HTERT RPE-1 (cell line): ENCODE measurements around the gene CORT.
"Not testable (repeated sequence)": the region's sequence is repeated elsewhere in the genome, so short reads cannot be mapped to it uniquely, and the experiment has no call there.

Experiments
- in situ Hi-C: fragments of 300-500 bp; cut with MboI; formaldehyde crosslinking; loops from 4 replicates; pipeline ENCODE4 v1.14.3; 2020; ENCODE audit warnings: low sequenced_read_pairs

Gene CORT

DNA sequence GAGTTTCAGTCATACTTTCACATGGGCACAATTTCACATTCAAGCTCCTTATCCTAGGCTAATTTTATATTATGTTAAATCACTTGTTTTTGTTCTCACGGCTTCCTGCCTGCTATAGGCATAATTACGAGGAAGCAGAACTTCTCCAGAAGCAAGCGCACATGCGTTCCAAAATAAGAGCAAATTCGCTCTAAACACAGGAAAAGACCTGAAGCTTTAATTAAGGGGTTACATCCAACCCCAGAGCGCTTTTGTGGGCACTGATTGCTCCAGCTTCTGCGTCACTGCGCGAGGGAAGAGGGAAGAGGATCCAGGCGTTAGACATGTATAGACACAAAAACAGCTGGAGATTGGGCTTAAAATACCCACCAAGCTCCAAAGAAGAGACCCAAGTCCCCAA, at the start of gene CORT:
TSS of gene CORT (plus strand) at position 281 of the 400 bp plus-strand sequence. CDS start 193 bp downstream, outside the sequence.
- in situ Hi-C loops: no loop called here

GRCh38 chr1:10401281-10401680, 48.5 kb upstream of the CORT start:
- in situ Hi-C loops: no loop called here

DNA sequence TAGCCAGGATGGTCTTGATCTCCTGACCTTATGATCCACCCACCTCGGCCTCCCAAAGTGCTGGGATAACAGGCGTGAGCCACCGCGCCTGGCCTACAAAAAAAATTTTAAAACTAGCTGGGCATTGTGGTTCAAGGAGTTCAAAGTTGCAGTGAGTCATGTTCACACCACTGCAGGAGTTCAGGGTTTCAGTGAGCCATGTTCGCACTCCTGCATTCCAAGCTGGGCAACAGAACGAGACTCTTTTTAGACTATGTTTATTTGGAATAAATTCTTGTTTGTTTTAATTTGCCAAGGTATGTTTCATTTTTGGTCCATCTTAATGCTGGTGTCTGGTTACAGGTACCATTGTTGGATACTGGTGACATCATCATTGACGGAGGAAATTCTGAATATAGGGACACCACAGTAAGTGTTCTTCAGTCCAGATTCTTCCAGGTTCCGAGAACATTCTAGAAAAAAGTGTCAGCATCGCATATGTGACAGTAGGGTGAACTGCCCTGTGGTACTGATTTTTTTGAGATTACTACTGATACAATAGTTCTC, 47.0 kb upstream of the CORT start:
- in situ Hi-C loops: no loop called here

GRCh38 chr1:10407201-10407600, 42.6 kb upstream of the CORT start:
- in situ Hi-C loops: no loop called here

DNA sequence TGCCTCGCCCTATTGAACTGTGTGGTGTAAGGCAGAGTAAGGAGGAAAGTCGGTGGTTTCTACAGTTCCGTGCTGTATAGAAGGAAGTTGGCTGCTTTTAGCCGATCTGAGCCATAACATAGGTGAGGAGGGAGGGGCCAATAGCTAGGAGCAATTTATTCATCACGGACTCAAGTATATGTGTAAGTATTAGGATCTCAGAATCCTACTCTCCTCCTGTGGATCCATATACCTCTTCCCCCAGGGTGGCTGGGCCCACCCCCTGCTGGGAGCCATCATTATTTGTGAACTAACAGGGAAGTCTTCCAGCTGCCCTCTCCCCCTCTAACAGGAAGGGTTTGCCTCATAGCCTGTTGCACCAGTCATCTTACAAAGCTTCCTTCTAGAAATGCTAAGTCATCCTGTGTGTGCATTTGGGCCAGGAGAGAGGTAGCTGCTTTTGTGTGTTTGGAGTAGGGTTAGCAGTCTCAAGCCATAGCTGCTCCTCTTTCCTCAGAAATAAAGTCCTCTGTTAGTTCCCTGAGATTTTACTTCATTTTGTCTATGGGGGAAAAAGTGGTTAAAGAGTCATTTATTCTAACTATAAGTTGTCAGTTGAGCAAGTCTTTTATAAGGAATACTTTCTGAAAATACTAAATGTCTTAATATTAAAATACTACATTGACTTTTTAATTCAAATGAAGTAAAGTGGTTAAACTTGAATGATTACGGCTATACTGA, 34.5 kb upstream of the CORT start:
- in situ Hi-C loops: no loop called here

DNA sequence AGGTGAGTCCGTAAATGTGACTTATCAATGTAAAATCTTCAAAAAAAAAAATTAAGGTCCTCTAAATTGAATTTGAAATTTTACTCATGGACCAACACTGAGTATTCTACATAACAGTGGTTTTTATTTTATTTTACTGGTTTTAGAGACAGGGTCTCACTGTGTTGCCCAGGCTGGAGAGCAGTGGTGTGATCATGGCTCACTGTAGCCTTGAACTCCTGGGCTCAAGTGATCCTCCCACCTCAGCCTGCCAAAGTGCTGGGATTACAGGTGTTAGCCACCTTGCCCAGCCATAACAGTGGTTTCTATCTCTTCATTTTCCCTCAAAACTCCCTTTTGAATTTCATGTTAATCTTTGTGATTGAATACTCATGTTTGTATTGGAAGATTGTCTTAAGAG, 33.9 kb upstream of the CORT start:
- in situ Hi-C loops: not testable (repeated sequence)

DNA sequence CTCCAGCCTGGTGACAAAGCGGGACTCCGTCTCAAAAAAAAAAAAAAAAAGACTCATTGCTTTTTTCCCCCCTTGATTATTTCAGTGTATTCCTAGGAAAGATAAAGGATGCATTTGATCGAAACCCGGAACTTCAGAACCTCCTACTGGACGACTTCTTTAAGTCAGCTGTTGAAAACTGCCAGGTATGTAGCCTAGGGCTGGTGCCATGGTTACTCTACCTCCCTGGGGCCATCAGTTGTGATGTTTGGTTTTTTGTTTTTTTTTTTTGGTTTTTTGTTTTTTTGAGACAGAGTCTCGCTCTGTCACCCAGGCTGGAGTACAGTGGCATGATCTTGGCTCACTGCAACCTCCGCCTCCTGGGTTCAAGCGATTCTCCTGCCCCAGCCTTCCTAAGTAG, 31.1 kb upstream of the CORT start:
- in situ Hi-C loops: not testable (repeated sequence)

- in situ Hi-C loops: no loop called here
Observed at GRCh38 chr1:10419351-10419750, 30.5 kb upstream of the CORT start.

DNA sequence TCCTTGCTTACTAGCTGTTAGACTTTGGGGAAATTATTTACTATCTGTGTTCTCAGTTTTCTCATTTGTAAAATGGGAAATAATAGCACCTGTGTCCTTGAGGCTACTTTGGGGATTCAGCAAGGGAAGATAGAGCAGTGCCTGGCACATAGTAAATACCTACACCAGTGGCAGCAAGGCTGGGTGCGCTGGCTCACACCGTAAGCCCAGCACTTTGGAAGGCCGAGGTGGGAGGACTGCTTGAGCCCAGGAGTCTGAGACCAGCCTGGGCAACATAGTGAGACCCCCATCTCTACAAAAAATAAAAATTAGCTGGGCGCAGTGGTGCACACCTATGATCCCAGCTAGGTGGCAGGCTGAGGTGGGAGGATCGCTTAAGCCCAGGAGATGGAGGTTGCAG, 28.2 kb upstream of the CORT start:
- in situ Hi-C loops: no loop called here

GRCh38 chr1:10424034-10424433, 25.8 kb upstream of the CORT start:
- in situ Hi-C loops: no loop called here

GRCh38 chr1:10424651-10425050, 25.2 kb upstream of the CORT start:
- in situ Hi-C loops: no loop called here

- in situ Hi-C loops: not testable (repeated sequence)
Observed at GRCh38 chr1:10425826-10426534, 23.9 kb upstream of the CORT start.

GRCh38 chr1:10426535-10426848, 23.3 kb upstream of the CORT start:
- in situ Hi-C loops: not testable (repeated sequence)

GRCh38 chr1:10428984-10429383, 20.8 kb upstream of the CORT start:
- in situ Hi-C loops: no loop called here

DNA sequence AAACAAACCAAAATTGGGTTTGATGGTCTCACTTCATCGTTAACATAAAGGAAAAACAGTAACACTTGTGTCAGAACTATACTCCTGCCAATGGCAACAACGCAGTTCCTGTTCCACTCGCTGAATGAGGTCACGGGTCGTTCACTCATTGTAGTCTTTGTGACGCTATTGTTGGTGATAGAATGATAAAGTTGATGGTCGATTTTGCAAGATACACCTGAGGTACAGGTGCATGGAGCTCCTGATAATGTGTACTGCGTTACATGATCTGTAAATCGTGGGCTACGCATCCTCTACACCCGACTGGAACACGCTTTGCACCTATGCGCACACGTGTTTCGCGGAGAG, 20.0 kb upstream of the CORT start:
- in situ Hi-C loops: no loop called here

GRCh38 chr1:10430216-10431069, 19.4 kb upstream of the CORT start, which contains the start of gene CENPS:
Gene CENPS, plus strand, starts transcription at chr1:10430433. Its CDS starts 85 bp downstream, at chr1:10430518.
- in situ Hi-C loops: no loop called here

DNA sequence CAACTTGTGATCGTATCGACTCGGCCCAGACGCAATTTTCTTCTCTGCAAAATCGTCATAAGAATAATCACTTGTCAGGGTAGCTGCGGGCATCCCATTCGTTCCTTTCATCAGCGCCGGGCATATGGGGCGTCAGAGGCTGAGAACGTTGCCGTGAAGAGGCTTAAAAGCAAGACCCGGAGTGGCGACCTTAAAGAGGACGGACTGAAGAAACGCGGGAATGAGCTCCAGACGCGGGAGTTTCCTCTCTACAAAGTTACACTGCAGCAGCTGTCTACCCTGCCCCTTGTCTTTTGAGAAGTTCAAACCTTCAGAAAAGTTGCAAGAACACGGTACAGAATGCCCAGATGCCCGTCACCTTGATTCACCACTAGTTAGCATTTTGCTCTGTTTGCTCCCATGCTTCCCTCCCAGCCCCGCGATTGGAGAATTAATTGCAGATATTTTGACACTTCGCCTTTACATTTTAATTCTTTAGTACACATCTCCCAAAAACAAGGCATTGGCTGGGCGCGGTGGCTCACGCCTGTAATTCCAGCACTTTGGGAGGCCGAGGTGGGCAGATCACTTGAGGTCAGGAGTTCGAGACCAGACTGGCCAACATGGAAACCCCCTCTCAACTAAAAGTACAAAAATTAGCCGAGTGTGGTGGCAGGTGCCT, 18.6 kb upstream of the CORT start:
- in situ Hi-C loops: no loop called here

- in situ Hi-C loops: no loop called here
Observed at GRCh38 chr1:10432910-10433700, 16.7 kb upstream of the CORT start.

DNA sequence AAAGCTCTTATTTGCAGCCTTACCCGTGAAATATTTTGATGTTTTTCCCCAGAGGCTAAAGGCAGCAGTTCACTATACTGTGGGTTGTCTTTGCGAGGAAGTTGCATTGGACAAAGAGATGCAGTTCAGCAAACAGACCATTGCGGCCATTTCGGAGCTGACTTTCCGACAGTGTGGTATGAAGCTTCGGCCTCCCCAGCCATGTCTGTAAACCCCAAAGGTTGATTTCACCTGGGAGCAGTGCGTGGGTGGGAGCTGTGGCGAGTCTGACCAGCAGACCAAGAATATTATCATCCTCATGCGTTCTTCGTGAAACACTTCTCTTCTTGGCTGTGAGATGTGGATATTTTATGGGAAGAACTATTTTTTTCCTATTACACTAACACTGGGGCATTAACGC, 16.0 kb upstream of the CORT start:
- in situ Hi-C loops: no loop called here

- in situ Hi-C loops: no loop called here
Observed at GRCh38 chr1:10434590-10434989, 15.2 kb upstream of the CORT start.
